Measurements from ENCODE around the gene WDFY3. TPM values are rescaled to one million over a fixed set of nuclear protein-coding genes. Genes with fewer than 3 reads are reported as not detected.
"Not testable (repeated sequence)": the region's sequence is repeated elsewhere in the genome, so short reads cannot be mapped to it uniquely, and the experiment has no call there.

The WDFY3 gene
- total and polyA plus RNA-seq, 2 experiments from 2014 or later, result 3.1 to 45.6 TPM

- H3F3A ChIP-seq (ENCODE audit: insufficient read depth), result no peaks in the 10 kb centered on the region
- 96 to 99% methylated on average over 2 of the region's 2 CpGs for WGBS, 2 experiments (ENCODE audit: low coverage in 1 of 2, low lambda C conversion rate in 2 of 2, missing lambda C conversion rate in 2 of 2)
- H3K79me2 ChIP-seq (ENCODE audit: insufficient read depth), result peaks cover 25% of the 10 kb centered on the region; the same call in 1 of the 2 replicates
- no peaks in the 10 kb centered on the region for H3K9me2 ChIP-seq (ENCODE audit: insufficient read depth)
- H3K4me2 ChIP-seq (ENCODE audit: unreplicated experiment), result no peak overlapping the region
- no peak overlapping the region for H3K4me3 ChIP-seq
- no peak for TF ChIP-seq EZH2phosphoT487 (IDR thresholded peaks at IDR 0.05; ENCODE audit: insufficient read depth, low read depth)
- TF ChIP-seq EZH2 (IDR thresholded peaks at IDR 0.05; ENCODE audit: insufficient read depth, poor library complexity, severe bottlenecking), result no peak
- DNase-seq, result no peak
- H3K4me1 ChIP-seq (ENCODE audit: insufficient read depth), result no peaks in the 10 kb centered on the region
- H2AFZ ChIP-seq, result no peak overlapping the region
- H4K20me1 ChIP-seq (ENCODE audit: insufficient read depth), result 0 out of 2 replicates have a peak, but pooled peaks cover 5% of the 10 kb centered on the region
- H3K9me3 ChIP-seq (ENCODE audit: low read depth), result no peaks in the 10 kb centered on the region
- no peak overlapping the region for H3K27ac ChIP-seq
- H3K9ac ChIP-seq, result no peak overlapping the region
- H3K36me3 ChIP-seq (ENCODE audit: low read depth), result peaks cover 18% of the 10 kb centered on the region; the same call in 1 of the 2 replicates
- H3K27me3 ChIP-seq (replicated peaks; ENCODE audit: insufficient read depth), result no peaks in the 10 kb centered on the region
- in situ Hi-C loops (cut with MboI), result no loop called here
Observed at GRCh38 chr4:84847978-84848377, 118.5 kb downstream of the WDFY3 start.

GRCh38 chr4:84846985-84847384, 119.5 kb downstream of the WDFY3 start:
- H3K4me3 ChIP-seq, result no peak overlapping the region
- no peak overlapping the region for H3K4me2 ChIP-seq (ENCODE audit: unreplicated experiment)
- 86 to 100% methylated on average over 1 of the region's 1 CpG for WGBS, 2 experiments (ENCODE audit: low coverage in 1 of 2, low lambda C conversion rate in 2 of 2, missing lambda C conversion rate in 2 of 2)
- H3K79me2 ChIP-seq (ENCODE audit: insufficient read depth), result peaks cover 16% of the 10 kb centered on the region; the same call in 1 of the 2 replicates
- H3F3A ChIP-seq (ENCODE audit: insufficient read depth), result no peaks in the 10 kb centered on the region
- H3K36me3 ChIP-seq (ENCODE audit: low read depth), result peaks cover 18% of the 10 kb centered on the region; the same call in 1 of the 2 replicates
- H3K9me3 ChIP-seq (ENCODE audit: low read depth), result no peaks in the 10 kb centered on the region
- no peaks in the 10 kb centered on the region for H3K27me3 ChIP-seq (replicated peaks; ENCODE audit: insufficient read depth)
- no peak overlapping the region for H2AFZ ChIP-seq
- in situ Hi-C loops (cut with MboI), result no loop called here
- 0 out of 2 replicates have a peak, but pooled peaks cover 5% of the 10 kb centered on the region for H4K20me1 ChIP-seq (ENCODE audit: insufficient read depth)
- no peaks in the 10 kb centered on the region for H3K9me2 ChIP-seq (ENCODE audit: insufficient read depth)
- H3K4me1 ChIP-seq (ENCODE audit: insufficient read depth), result no peaks in the 10 kb centered on the region
- no peak for TF ChIP-seq EZH2 (IDR thresholded peaks at IDR 0.05; ENCODE audit: insufficient read depth, poor library complexity, severe bottlenecking)
- no peak for TF ChIP-seq EZH2phosphoT487 (IDR thresholded peaks at IDR 0.05; ENCODE audit: insufficient read depth, low read depth)
- no peak for DNase-seq
- H3K27ac ChIP-seq, result no peak overlapping the region
- H3K9ac ChIP-seq, result no peak overlapping the region

- Histone ChIP-seq H4K20me1 (ENCODE audit: insufficient read depth) (0 out of 2 replicates have a peak, but pooled peaks cover 5% of the 10 kb centered on the region), H3K27me3 (replicated peaks; ENCODE audit: insufficient read depth) (no peaks in the 10 kb centered on the region), H3K4me2 (ENCODE audit: unreplicated experiment) (no peak overlapping the region), H3F3A (ENCODE audit: insufficient read depth) (no peaks in the 10 kb centered on the region), H3K4me1 (ENCODE audit: insufficient read depth) (no peaks in the 10 kb centered on the region), H3K36me3 (ENCODE audit: low read depth) (peaks cover 18% of the 10 kb centered on the region), H3K4me3 (no peak overlapping the region), H3K9ac (no peak overlapping the region), H3K9me2 (ENCODE audit: insufficient read depth) (no peaks in the 10 kb centered on the region), H2AFZ (no peak overlapping the region), H3K79me2 (ENCODE audit: insufficient read depth) (peaks cover 15% of the 10 kb centered on the region; the same call in 1 of the 2 replicates), H3K27ac (no peak overlapping the region), H3K9me3 (ENCODE audit: low read depth) (no peaks in the 10 kb centered on the region)
- no peak for DNase-seq
- in situ Hi-C loops (cut with MboI), result no loop called here
- 100% methylated on average over 1 of the region's 1 CpG for WGBS, 2 experiments (ENCODE audit: low coverage in 1 of 2, low lambda C conversion rate in 2 of 2, missing lambda C conversion rate in 2 of 2)
- no peak for TF ChIP-seq EZH2phosphoT487 (IDR thresholded peaks at IDR 0.05; ENCODE audit: insufficient read depth, low read depth)
- TF ChIP-seq EZH2 (IDR thresholded peaks at IDR 0.05; ENCODE audit: insufficient read depth, poor library complexity, severe bottlenecking), result no peak
Observed at GRCh38 chr4:84841435-84841834, 125.1 kb downstream of the WDFY3 start.

GRCh38 chr4:84837751-84838150, 128.7 kb downstream of the WDFY3 start:
- WGBS, 2 experiments (ENCODE audit: low coverage in 1 of 2, low lambda C conversion rate in 2 of 2, missing lambda C conversion rate in 2 of 2), result 82 to 91% methylated on average over 2 of the region's 2 CpGs
- Histone ChIP-seq H4K20me1 (ENCODE audit: insufficient read depth) (no peaks in the 10 kb centered on the region), H3K9me3 (ENCODE audit: low read depth) (no peaks in the 10 kb centered on the region), H3K4me2 (ENCODE audit: unreplicated experiment) (no peak overlapping the region), H3K79me2 (ENCODE audit: insufficient read depth) (peaks cover 7% of the 10 kb centered on the region; the same call in 1 of the 2 replicates), H3K27ac (no peak overlapping the region), H3K9ac (no peak overlapping the region), H3K27me3 (replicated peaks; ENCODE audit: insufficient read depth) (no peaks in the 10 kb centered on the region), H2AFZ (no peak overlapping the region), H3K4me1 (ENCODE audit: insufficient read depth) (no peaks in the 10 kb centered on the region), H3K9me2 (ENCODE audit: insufficient read depth) (no peaks in the 10 kb centered on the region), H3K36me3 (ENCODE audit: low read depth) (peaks cover 18% of the 10 kb centered on the region), H3F3A (ENCODE audit: insufficient read depth) (no peaks in the 10 kb centered on the region), H3K4me3 (no peak overlapping the region)
- TF ChIP-seq EZH2phosphoT487 (IDR thresholded peaks at IDR 0.05; ENCODE audit: insufficient read depth, low read depth) (no peak), EZH2 (IDR thresholded peaks at IDR 0.05; ENCODE audit: insufficient read depth, poor library complexity, severe bottlenecking) (no peak)
- DNase-seq, result no peak
- in situ Hi-C loops (cut with MboI), result no loop called here

GRCh38 chr4:84829633-84830032, 136.9 kb downstream of the WDFY3 start:
- in situ Hi-C loops (cut with MboI), result not testable (repeated sequence)

More at GRCh38 chr4:84829633-84830032, 136.9 kb downstream of the WDFY3 start:
- H3K4me2 ChIP-seq (ENCODE audit: unreplicated experiment); H3K9ac ChIP-seq; H3K9me3 ChIP-seq (ENCODE audit: low read depth); H3K9me2 ChIP-seq (ENCODE audit: insufficient read depth); H3K27me3 ChIP-seq (replicated peaks; ENCODE audit: insufficient read depth); H4K20me1 ChIP-seq (ENCODE audit: insufficient read depth); H3F3A ChIP-seq (ENCODE audit: insufficient read depth); H3K79me2 ChIP-seq (ENCODE audit: insufficient read depth); H2AFZ ChIP-seq; H3K27ac ChIP-seq; H3K4me1 ChIP-seq (ENCODE audit: insufficient read depth); DNase-seq; H3K4me3 ChIP-seq: not testable (repeated sequence)
- H3K36me3 ChIP-seq (ENCODE audit: low read depth), result peaks cover 21% of the 10 kb centered on the region; the same call in 1 of the 2 replicates
- WGBS, 2 experiments (ENCODE audit: low coverage in 1 of 2, low lambda C conversion rate in 2 of 2, missing lambda C conversion rate in 2 of 2), result 93 to 96% methylated on average over 6 of the region's 6 CpGs

Data from GM23248 (cell line).